Measurements from ENCODE around the gene TBC1D3B. TPM values are rescaled to one million over a fixed set of nuclear protein-coding genes. Genes with fewer than 3 reads are reported as not detected.
"Not testable (repeated sequence)": the region's sequence is repeated elsewhere in the genome, so short reads cannot be mapped to it uniquely, and the experiment has no call there.

TBC1D3B gene
- total and polyA plus RNA-seq, 2 donors: 2.1 TPM

- no peaks in the 10 kb centered on the region for H3K36me3 ChIP-seq (ENCODE audit: insufficient read depth)
- no peak overlapping the region for H3K4me3 ChIP-seq (ENCODE audit: low read depth, low read length)
- 75% methylated on average over 4 of the region's 4 CpGs for WGBS
- no peaks in the 10 kb centered on the region for H3K4me1 ChIP-seq (ENCODE audit: insufficient read depth)
- no peak for DNase-seq (ENCODE audit: extremely low spot score)
- no peak overlapping the region for H3K27ac ChIP-seq (ENCODE audit: low read depth)
Observed at GRCh38 chr17:36135465-36135864, 41.0 kb downstream of the TBC1D3B start.

- 54% methylated on average over 4 of the region's 4 CpGs for WGBS
Observed at GRCh38 chr17:36133602-36134236, 42.7 kb downstream of the TBC1D3B start.

GRCh38 chr17:36132421-36132831 lies 44.0 kb downstream of the TBC1D3B start:
- 61% methylated on average over 2 of the region's 2 CpGs for WGBS
- H3K4me3 ChIP-seq (ENCODE audit: low read depth, low read length): no peak overlapping the region
- no peaks in the 10 kb centered on the region for H3K4me1 ChIP-seq (ENCODE audit: insufficient read depth)
- no peaks in the 10 kb centered on the region for H3K36me3 ChIP-seq (ENCODE audit: insufficient read depth)
- H3K27ac ChIP-seq (ENCODE audit: low read depth): no peak overlapping the region
- DNase-seq (ENCODE audit: extremely low spot score): no peak

More at GRCh38 chr17:36133602-36134236, 42.7 kb downstream of the TBC1D3B start:
- Histone ChIP-seq H3K4me3 (ENCODE audit: low read depth, low read length) (no peak overlapping the region), H3K36me3 (ENCODE audit: insufficient read depth) (no peaks in the 10 kb centered on the region), H3K4me1 (ENCODE audit: insufficient read depth) (no peaks in the 10 kb centered on the region), H3K27ac (ENCODE audit: low read depth) (no peak overlapping the region)
- DNase-seq (ENCODE audit: extremely low spot score): no peak

- Histone ChIP-seq H3K36me3 (ENCODE audit: insufficient read depth) (no peaks in the 10 kb centered on the region), H3K27ac (ENCODE audit: low read depth) (no peak overlapping the region), H3K4me1 (ENCODE audit: insufficient read depth) (no peaks in the 10 kb centered on the region), H3K4me3 (ENCODE audit: low read depth, low read length) (no peak overlapping the region)
- DNase-seq (ENCODE audit: extremely low spot score): no peak
- 84% methylated on average over 3 of the region's 3 CpGs for WGBS
Observed at GRCh38 chr17:36131931-36132330, 44.5 kb downstream of the TBC1D3B start.

GRCh38 chr17:36131421-36131820 lies 45.0 kb downstream of the TBC1D3B start:
- no peak for DNase-seq (ENCODE audit: extremely low spot score)
- Histone ChIP-seq H3K4me1 (ENCODE audit: insufficient read depth) (no peaks in the 10 kb centered on the region), H3K36me3 (ENCODE audit: insufficient read depth) (no peaks in the 10 kb centered on the region), H3K27ac (ENCODE audit: low read depth) (no peak overlapping the region), H3K4me3 (ENCODE audit: low read depth, low read length) (no peak overlapping the region)
- WGBS: 50% methylated on average over 2 of the region's 2 CpGs

GRCh38 chr17:36130346-36130745 lies 46.1 kb downstream of the TBC1D3B start:
- WGBS: 59% methylated on average over 5 of the region's 5 CpGs
- no peaks in the 10 kb centered on the region for H3K36me3 ChIP-seq (ENCODE audit: insufficient read depth)

GRCh38 chr17:36129616-36130015 lies 46.8 kb downstream of the TBC1D3B start:
- H3K27ac ChIP-seq (ENCODE audit: low read depth): no peak overlapping the region
- no peaks in the 10 kb centered on the region for H3K36me3 ChIP-seq (ENCODE audit: insufficient read depth)
- 45% methylated on average over 1 of the region's 1 CpG for WGBS
- H3K4me1 ChIP-seq (ENCODE audit: insufficient read depth): no peaks in the 10 kb centered on the region
- no peak for DNase-seq (ENCODE audit: extremely low spot score)
- no peak overlapping the region for H3K4me3 ChIP-seq (ENCODE audit: low read depth, low read length)

More at GRCh38 chr17:36130346-36130745, 46.1 kb downstream of the TBC1D3B start:
- DNase-seq (ENCODE audit: extremely low spot score): no peak
- Histone ChIP-seq H3K4me1 (ENCODE audit: insufficient read depth) (no peaks in the 10 kb centered on the region), H3K4me3 (ENCODE audit: low read depth, low read length) (no peak overlapping the region), H3K27ac (ENCODE audit: low read depth) (no peak overlapping the region)

- no peak for DNase-seq (ENCODE audit: extremely low spot score)
- Histone ChIP-seq H3K27ac (ENCODE audit: low read depth) (no peak overlapping the region), H3K36me3 (ENCODE audit: insufficient read depth) (no peaks in the 10 kb centered on the region), H3K4me3 (ENCODE audit: low read depth, low read length) (no peak overlapping the region), H3K4me1 (ENCODE audit: insufficient read depth) (no peaks in the 10 kb centered on the region)
- 71% methylated on average over 4 of the region's 4 CpGs for WGBS
Observed at GRCh38 chr17:36128411-36128978, 47.9 kb downstream of the TBC1D3B start.

- H3K4me1 ChIP-seq (ENCODE audit: insufficient read depth): no peaks in the 10 kb centered on the region
- WGBS: 81% methylated on average over 6 of the region's 6 CpGs
- H3K27ac ChIP-seq (ENCODE audit: low read depth): no peak overlapping the region
- DNase-seq (ENCODE audit: extremely low spot score): no peak
- H3K4me3 ChIP-seq (ENCODE audit: low read depth, low read length): no peak overlapping the region
- no peaks in the 10 kb centered on the region for H3K36me3 ChIP-seq (ENCODE audit: insufficient read depth)
Observed at GRCh38 chr17:36127911-36128310, 48.5 kb downstream of the TBC1D3B start.

GRCh38 chr17:36127199-36127893 lies 49.1 kb downstream of the TBC1D3B start:
- Histone ChIP-seq H3K27ac (ENCODE audit: low read depth) (no peak overlapping the region), H3K4me1 (ENCODE audit: insufficient read depth) (no peaks in the 10 kb centered on the region), H3K4me3 (ENCODE audit: low read depth, low read length) (no peak overlapping the region), H3K36me3 (ENCODE audit: insufficient read depth) (no peaks in the 10 kb centered on the region)
- no peak for DNase-seq (ENCODE audit: extremely low spot score)
- WGBS: 81% methylated on average over 7 of the region's 7 CpGs

- WGBS: 83% methylated on average over 9 of the region's 9 CpGs
- no peak for DNase-seq (ENCODE audit: extremely low spot score)
- no peak overlapping the region for H3K4me3 ChIP-seq (ENCODE audit: low read depth, low read length)
- no peaks in the 10 kb centered on the region for H3K4me1 ChIP-seq (ENCODE audit: insufficient read depth)
- no peaks in the 10 kb centered on the region for H3K36me3 ChIP-seq (ENCODE audit: insufficient read depth)
- no peak overlapping the region for H3K27ac ChIP-seq (ENCODE audit: low read depth)
Observed at GRCh38 chr17:36124879-36125824, 51.3 kb downstream of the TBC1D3B start.

- DNase-seq (ENCODE audit: extremely low spot score): no peak
- Histone ChIP-seq H3K36me3 (ENCODE audit: insufficient read depth) (no peaks in the 10 kb centered on the region), H3K4me3 (ENCODE audit: low read depth, low read length) (no peak overlapping the region), H3K27ac (ENCODE audit: low read depth) (no peak overlapping the region), H3K4me1 (ENCODE audit: insufficient read depth) (no peaks in the 10 kb centered on the region)
- 60% methylated on average over 2 of the region's 2 CpGs for WGBS
Observed at GRCh38 chr17:36123431-36123830, 53.0 kb downstream of the TBC1D3B start.

GRCh38 chr17:36121099-36121498 lies 55.3 kb downstream of the TBC1D3B start:
- WGBS: 68% methylated on average over 6 of the region's 6 CpGs
- not testable (repeated sequence) for H3K36me3 ChIP-seq (ENCODE audit: insufficient read depth); H3K4me1 ChIP-seq (ENCODE audit: insufficient read depth); H3K4me3 ChIP-seq (ENCODE audit: low read depth, low read length); DNase-seq (ENCODE audit: extremely low spot score); H3K27ac ChIP-seq (ENCODE audit: low read depth)
